ENCODE results near the gene HHAT. TPM values are rescaled to one million over a fixed set of nuclear protein-coding genes. Genes with fewer than 3 reads are reported as not detected.

Gene HHAT
- total RNA-seq, 1 donor from 2014 or later, result 4.3 TPM

DNA sequence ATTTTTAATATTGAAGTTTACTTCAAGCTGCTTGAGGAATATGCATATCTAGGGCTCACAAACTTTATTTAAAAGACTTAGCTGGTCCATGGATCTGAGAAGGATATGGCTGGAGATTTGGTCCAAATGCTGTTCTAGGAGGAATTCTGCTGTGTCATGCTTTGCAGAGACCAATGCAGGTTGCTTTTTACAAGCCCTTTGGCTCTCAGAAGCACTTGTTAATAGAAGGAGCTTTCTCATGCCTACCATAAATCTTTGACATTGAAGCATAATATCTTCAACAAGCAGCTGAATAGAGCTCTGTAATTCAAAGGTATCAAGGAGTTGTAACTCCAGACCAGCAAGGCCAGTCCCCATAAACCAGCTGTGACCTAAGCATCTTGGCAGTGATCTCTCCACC, 299.1 kb downstream of the HHAT start:
- Histone ChIP-seq H3K4me3 (no peak overlapping the region), H3K27me3 (no peaks in the 10 kb centered on the region), H3K36me3 (no peaks in the 10 kb centered on the region), H3K4me1 (no peaks in the 10 kb centered on the region), H3K9me3 (no peaks in the 10 kb centered on the region), H3K27ac (no peak overlapping the region)
- TF ChIP-seq, protein P1, sequence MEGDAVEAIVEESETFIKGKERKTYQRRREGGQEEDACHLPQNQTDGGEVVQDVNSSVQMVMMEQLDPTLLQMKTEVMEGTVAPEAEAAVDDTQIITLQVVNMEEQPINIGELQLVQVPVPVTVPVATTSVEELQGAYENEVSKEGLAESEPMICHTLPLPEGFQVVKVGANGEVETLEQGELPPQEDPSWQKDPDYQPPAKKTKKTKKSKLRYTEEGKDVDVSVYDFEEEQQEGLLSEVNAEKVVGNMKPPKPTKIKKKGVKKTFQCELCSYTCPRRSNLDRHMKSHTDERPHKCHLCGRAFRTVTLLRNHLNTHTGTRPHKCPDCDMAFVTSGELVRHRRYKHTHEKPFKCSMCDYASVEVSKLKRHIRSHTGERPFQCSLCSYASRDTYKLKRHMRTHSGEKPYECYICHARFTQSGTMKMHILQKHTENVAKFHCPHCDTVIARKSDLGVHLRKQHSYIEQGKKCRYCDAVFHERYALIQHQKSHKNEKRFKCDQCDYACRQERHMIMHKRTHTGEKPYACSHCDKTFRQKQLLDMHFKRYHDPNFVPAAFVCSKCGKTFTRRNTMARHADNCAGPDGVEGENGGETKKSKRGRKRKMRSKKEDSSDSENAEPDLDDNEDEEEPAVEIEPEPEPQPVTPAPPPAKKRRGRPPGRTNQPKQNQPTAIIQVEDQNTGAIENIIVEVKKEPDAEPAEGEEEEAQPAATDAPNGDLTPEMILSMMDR (IDR thresholded peaks at IDR 0.05), result no peak
- intact Hi-C loops (cut with DNase I), result no loop called here
- DNase-seq (no peak), ATAC-seq (no peak)

DNA sequence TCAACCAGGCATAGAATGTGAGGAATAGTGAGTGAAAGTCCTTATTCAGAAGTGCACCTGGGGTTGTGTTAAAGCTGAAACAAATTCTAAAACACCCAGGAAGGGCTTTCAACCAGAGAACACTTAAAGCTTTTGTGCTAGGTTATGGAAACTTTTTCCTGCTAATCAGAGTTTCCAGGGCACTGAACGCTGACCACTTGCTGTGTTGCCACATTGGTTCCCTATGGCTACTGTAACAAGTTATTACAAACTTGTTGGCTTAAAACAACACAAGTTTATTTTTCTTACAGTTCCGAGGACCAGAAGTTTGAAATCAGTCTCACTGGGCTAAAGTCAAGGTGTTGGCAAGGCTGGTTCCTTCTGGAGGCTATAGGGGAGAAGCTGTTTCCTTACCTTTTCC, 300.6 kb downstream of the HHAT start:
- no peak overlapping the region for H3K4me3 ChIP-seq
- TF ChIP-seq, protein P1 (IDR thresholded peaks at IDR 0.05), result no peak
- H3K9me3 ChIP-seq, result no peaks in the 10 kb centered on the region
- intact Hi-C loops (cut with DNase I), result no loop called here
- no peaks in the 10 kb centered on the region for H3K4me1 ChIP-seq
- DNase-seq (no peak), ATAC-seq (no peak)
- no peaks in the 10 kb centered on the region for H3K36me3 ChIP-seq
- H3K27me3 ChIP-seq, result no peaks in the 10 kb centered on the region
- no peak overlapping the region for H3K27ac ChIP-seq

DNA sequence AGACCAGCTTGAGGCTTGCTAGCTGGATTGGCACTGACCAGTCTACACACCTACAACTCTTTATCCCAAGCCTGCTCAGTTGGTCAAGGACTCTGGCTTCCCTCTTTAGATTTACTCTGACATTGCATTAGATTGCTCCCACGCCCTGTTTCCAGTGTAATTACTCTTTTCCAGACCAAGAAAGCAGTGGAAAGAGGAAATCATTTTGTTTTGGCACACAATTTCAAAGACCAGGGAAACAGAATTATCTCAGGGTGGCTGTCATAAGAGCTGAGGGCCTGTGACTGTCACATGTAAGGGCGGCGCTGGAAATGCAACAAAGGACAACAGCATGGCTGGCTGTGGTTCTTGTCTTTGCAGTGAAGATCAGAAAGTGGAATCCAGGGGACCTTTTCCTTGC, 302.7 kb downstream of the HHAT start:
- no peak for ATAC-seq
- intact Hi-C loops (cut with DNase I), result no loop called here

DNA sequence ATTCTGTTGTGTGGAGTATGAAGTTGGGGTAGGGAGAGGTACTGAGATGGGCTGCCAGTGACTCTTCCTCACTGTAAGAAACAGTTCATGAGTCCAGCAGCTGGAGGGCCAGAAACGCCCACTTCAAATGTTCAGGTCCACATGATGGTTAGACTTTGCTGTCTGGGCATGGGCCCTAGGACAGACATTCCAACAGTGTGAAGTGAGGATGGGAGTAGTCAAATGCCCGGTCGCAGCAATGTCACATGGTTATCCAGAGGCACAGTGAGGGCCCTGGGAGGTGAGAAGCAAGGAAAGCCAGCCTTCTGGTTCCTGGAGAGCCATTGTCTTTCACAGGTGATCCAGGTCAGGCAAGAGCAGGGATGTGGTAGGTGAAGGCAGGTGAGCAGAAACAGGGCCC, 304.4 kb downstream of the HHAT start:
- DNase-seq (no peak), ATAC-seq (no peak)
- intact Hi-C loops (cut with DNase I), result no loop called here
- Histone ChIP-seq H3K27ac (no peak overlapping the region), H3K27me3 (no peaks in the 10 kb centered on the region), H3K4me3 (no peak overlapping the region), H3K36me3 (no peaks in the 10 kb centered on the region), H3K9me3 (no peaks in the 10 kb centered on the region), H3K4me1 (no peaks in the 10 kb centered on the region)
- TF ChIP-seq, protein P1 (IDR thresholded peaks at IDR 0.05), result no peak

More for the DNA sequence above, 302.7 kb downstream of the HHAT start:
- no peaks in the 10 kb centered on the region for H3K4me1 ChIP-seq
- H3K9me3 ChIP-seq, result no peaks in the 10 kb centered on the region
- no peak overlapping the region for H3K27ac ChIP-seq
- H3K27me3 ChIP-seq, result no peaks in the 10 kb centered on the region
- TF ChIP-seq, protein P1 (IDR thresholded peaks at IDR 0.05), result no peak
- no peaks in the 10 kb centered on the region for H3K36me3 ChIP-seq
- DNase-seq, result no peak
- no peak overlapping the region for H3K4me3 ChIP-seq

DNA sequence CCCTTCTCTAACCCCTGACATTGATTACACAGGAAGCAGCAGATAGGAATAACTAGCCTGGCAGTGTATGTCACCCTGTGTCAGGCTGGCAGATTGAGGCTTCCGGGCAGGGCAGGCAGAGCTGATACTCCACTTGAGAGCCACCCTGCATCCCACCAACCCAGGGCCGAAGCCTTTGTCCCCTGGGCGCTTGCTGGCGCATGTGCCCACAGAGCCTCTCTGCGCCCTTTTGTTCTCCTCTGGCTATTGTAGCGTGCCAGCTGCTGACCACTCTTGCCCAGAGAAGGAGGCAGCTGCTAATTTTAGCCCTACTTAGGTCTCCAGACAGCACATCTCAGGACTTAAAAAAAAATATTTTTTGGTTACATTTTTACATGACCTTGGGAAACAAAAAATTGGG, 304.9 kb downstream of the HHAT start:
- no peaks in the 10 kb centered on the region for H3K36me3 ChIP-seq
- no peak overlapping the region for H3K27ac ChIP-seq
- ATAC-seq, result no peak
- no peaks in the 10 kb centered on the region for H3K9me3 ChIP-seq
- TF ChIP-seq, protein P1 (IDR thresholded peaks at IDR 0.05), result no peak
- no peaks in the 10 kb centered on the region for H3K27me3 ChIP-seq
- DNase-seq, result no peak
- no peaks in the 10 kb centered on the region for H3K4me1 ChIP-seq
- intact Hi-C loops (cut with DNase I), result no loop called here
- H3K4me3 ChIP-seq, result no peak overlapping the region

DNA sequence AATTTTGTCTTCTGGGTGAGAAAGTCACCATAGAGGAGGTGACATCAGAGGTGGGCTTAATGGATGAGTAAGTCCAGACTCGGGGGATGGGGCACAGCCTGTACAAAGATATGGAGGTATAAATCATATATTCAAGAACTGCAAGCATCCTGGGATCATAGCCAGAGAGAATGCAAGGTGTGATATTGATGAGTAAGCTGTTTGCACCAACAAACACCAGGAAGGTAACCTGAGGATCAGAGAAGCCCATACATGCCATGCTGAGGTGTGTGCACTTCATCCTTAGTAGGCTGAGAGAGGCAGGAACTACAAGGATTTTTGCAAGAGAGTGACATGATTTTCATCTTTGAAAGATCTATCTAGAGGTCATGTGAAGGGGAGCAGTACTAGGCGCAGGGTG, 306.4 kb downstream of the HHAT start:
- no peak for DNase-seq
- no peak for ATAC-seq
- Histone ChIP-seq H3K4me3 (no peak overlapping the region), H3K27ac (no peak overlapping the region), H3K4me1 (no peaks in the 10 kb centered on the region), H3K27me3 (no peaks in the 10 kb centered on the region), H3K9me3 (no peaks in the 10 kb centered on the region), H3K36me3 (no peaks in the 10 kb centered on the region)
- TF ChIP-seq, protein P1 (IDR thresholded peaks at IDR 0.05), result no peak
- intact Hi-C loops (cut with DNase I), result no loop called here

Measured in upper lobe of right lung (tissue), 1 donor.